B cell (primary cell): Measurements from ENCODE around the gene TSPAN9.

Source experiments
- CTCF ChIP-seq: fragments of 200-600 bp; IDR thresholded peaks from one replicate; pipeline ENCODE4 v1.8.0; 2022; ENCODE audit warnings: antibody characterized with exemption, mild to moderate bottlenecking
- EZH2 ChIP-seq: IDR thresholded peaks from 2 replicates; pipeline ENCODE4 v1.6.1; 2012; ENCODE audit warnings: borderline replicate concordance, low read depth, mild to moderate bottlenecking, moderate library complexity, low read length; ENCODE audit not compliant: insufficient read depth, poor library complexity, severe bottlenecking

GRCh38 chr12:3119756-3120601 is 42.8 kb downstream of the TSPAN9 start:
- TF ChIP-seq CTCF, result no peak
- TF ChIP-seq EZH2, result no peak
